HepG2 (cell line): ENCODE results near the gene ZNF345. TPM values are rescaled to one million over a fixed set of nuclear protein-coding genes. Genes with fewer than 3 reads are reported as not detected.
A peak's percentile ranks its signal among the peaks of the same experiment; 100 is the strongest.

Source experiments
- ADNP ChIP-seq: sonication (generic); formaldehyde crosslinking; IDR thresholded peaks from 2 replicates; pipeline ENCODE4 v1.4.0; 2020; ENCODE audit warnings: missing genetic modification reagents
- ATF7 ChIP-seq, 2 experiments: fragments of 450-650 bp in 1 of 2; sonication (generic) in 1 of 2; formaldehyde crosslinking in 1 of 2; IDR thresholded peaks; 2 replicates each; pipeline versions ENCODE4 v1.4.0 to v1.6.1; 2016 to 2020; ENCODE audit warnings: antibody characterized with exemption in 1 of 2, mild to moderate bottlenecking in 1 of 2, missing genetic modification reagents in 1 of 2
- CCDC6 ChIP-seq: sonication (generic); formaldehyde crosslinking; IDR thresholded peaks from 2 replicates; pipeline ENCODE4 v1.8.1; 2022; ENCODE audit warnings: mild to moderate bottlenecking, missing genetic modification reagents, moderate library complexity
- MAFF ChIP-seq: IDR thresholded peaks from 2 replicates; pipeline ENCODE4 v1.6.1; 2011; ENCODE audit warnings: low read depth, low read length, improper control_type of control experiment
- PHF8 ChIP-seq: sonication (generic); formaldehyde crosslinking; IDR thresholded peaks from 2 replicates; pipeline ENCODE4 v1.5.0; 2020; ENCODE audit warnings: missing genetic modification reagents
- PTBP1 ChIP-seq: fragments of 200-400 bp; formaldehyde crosslinking; IDR thresholded peaks from 2 replicates; pipeline ENCODE4 v1.6.1; 2018; ENCODE audit warnings: low read length, low read depth; ENCODE audit not compliant: poor library complexity, severe bottlenecking
- RNF219 ChIP-seq: sonication (generic); formaldehyde crosslinking; IDR thresholded peaks from 2 replicates; pipeline ENCODE4 v1.5.0; 2020; ENCODE audit warnings: mild to moderate bottlenecking, missing genetic modification reagents
- THAP8 ChIP-seq: sonication (generic); formaldehyde crosslinking; IDR thresholded peaks from 2 replicates; pipeline ENCODE4 v1.5.1; 2020; ENCODE audit warnings: missing genetic modification reagents, mild to moderate bottlenecking, borderline replicate concordance
- ZHX1 ChIP-seq: sonication (generic); formaldehyde crosslinking; IDR thresholded peaks from 2 replicates; pipeline ENCODE4 v1.8.1; 2022; ENCODE audit warnings: low read depth, mild to moderate bottlenecking, missing genetic modification reagents
- ZNF138 ChIP-seq: sonication (generic); formaldehyde crosslinking; IDR thresholded peaks from 2 replicates; pipeline ENCODE4 v1.5.0; 2020; ENCODE audit warnings: mild to moderate bottlenecking, low read depth, missing genetic modification reagents
- ZNF777 ChIP-seq: sonication (generic); formaldehyde crosslinking; IDR thresholded peaks from 2 replicates; pipeline ENCODE4 v1.4.0; 2020; ENCODE audit warnings: missing genetic modification reagents
- polyA plus RNA-seq, 8 experiments: library from polyadenylated mRNA; depleted of rRNA in 3 of 8; stranded (reverse) in 7 of 8; unstranded in 1 of 8; fragments of >200 nt; fragmentation: Illumina TruSeq in 4 of 8; extraction: Trizol in 4 of 8; gene quantifications; 2 replicates each; pipeline versions ENCODE4 v1.2.1 to v1.2.3, GENCODE V29; 2011 to 2016; ENCODE audit warnings: low read depth in 4 of 8, missing spikeins in 1 of 8, mixed read lengths in 1 of 8; ENCODE audit not compliant: insufficient read depth in 1 of 8
- total RNA-seq, 5 experiments: library from RNA; depleted of rRNA; stranded (reverse); fragments of >200 nt; fragmentation: Illumina TruSeq; extraction: Trizol; gene quantifications; 2 replicates each; pipeline ENCODE4 v1.2.3, GENCODE V29; 2016; ENCODE audit warnings: low read depth in 1 of 5
- TF ChIP-seq, protein P1 (sequence below): sonication (generic); formaldehyde crosslinking; IDR thresholded peaks from 2 replicates; pipeline ENCODE4 v1.5.0; 2020; ENCODE audit warnings: missing genetic modification reagents
- TF ChIP-seq, protein P2 (sequence below): sonication (generic); formaldehyde crosslinking; IDR thresholded peaks from 2 replicates; pipeline ENCODE4 v1.4.0; 2020; ENCODE audit warnings: low read depth, mild to moderate bottlenecking, missing genetic modification reagents
- TF ChIP-seq, protein P3 (sequence below): IDR thresholded peaks from 2 replicates; pipeline ENCODE4 v1.6.1; 2016; ENCODE audit warnings: low read depth, missing genetic modification reagents, missing compliant biosample characterization

The ZNF345 gene
- total and polyA plus RNA-seq, 2 of the 13 experiments (the other 11 are each of a cell fraction or from before 2014, with no cell fraction given) = 2.6 to 2.9 TPM

- no peak for TF ChIP-seq RNF219 (CRISPR knock-in tag)
- TF ChIP-seq ADNP (CRISPR knock-in tag) = no peak
- no peak for TF ChIP-seq THAP8
- TF ChIP-seq PHF8 (CRISPR knock-in tag) = peak; percentile 90
- TF ChIP-seq CCDC6 (CRISPR knock-in tag) = no peak
- TF ChIP-seq PTBP1 = no peak
- no peak for TF ChIP-seq ATF7 (IDR thresholded peaks at IDR 0.05)
- TF ChIP-seq ATF7 (CRISPR knock-in tag; IDR thresholded peaks at IDR 0.05) = no peak
- TF ChIP-seq ZHX1 = no peak
- no peak for TF ChIP-seq ZNF777 (CRISPR knock-in tag)
- TF ChIP-seq, protein P1, sequence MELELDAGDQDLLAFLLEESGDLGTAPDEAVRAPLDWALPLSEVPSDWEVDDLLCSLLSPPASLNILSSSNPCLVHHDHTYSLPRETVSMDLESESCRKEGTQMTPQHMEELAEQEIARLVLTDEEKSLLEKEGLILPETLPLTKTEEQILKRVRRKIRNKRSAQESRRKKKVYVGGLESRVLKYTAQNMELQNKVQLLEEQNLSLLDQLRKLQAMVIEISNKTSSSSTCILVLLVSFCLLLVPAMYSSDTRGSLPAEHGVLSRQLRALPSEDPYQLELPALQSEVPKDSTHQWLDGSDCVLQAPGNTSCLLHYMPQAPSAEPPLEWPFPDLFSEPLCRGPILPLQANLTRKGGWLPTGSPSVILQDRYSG (CRISPR knock-in tag) = no peak
- TF ChIP-seq, protein P2, sequence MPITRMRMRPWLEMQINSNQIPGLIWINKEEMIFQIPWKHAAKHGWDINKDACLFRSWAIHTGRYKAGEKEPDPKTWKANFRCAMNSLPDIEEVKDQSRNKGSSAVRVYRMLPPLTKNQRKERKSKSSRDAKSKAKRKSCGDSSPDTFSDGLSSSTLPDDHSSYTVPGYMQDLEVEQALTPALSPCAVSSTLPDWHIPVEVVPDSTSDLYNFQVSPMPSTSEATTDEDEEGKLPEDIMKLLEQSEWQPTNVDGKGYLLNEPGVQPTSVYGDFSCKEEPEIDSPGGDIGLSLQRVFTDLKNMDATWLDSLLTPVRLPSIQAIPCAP (CRISPR knock-in tag) = no peak
- 0 out of 2 replicates have a peak, but pooled peaks have one; percentile 37 for TF ChIP-seq ZNF138 (CRISPR knock-in tag)
- no peak for TF ChIP-seq MAFF
- TF ChIP-seq, protein P3, sequence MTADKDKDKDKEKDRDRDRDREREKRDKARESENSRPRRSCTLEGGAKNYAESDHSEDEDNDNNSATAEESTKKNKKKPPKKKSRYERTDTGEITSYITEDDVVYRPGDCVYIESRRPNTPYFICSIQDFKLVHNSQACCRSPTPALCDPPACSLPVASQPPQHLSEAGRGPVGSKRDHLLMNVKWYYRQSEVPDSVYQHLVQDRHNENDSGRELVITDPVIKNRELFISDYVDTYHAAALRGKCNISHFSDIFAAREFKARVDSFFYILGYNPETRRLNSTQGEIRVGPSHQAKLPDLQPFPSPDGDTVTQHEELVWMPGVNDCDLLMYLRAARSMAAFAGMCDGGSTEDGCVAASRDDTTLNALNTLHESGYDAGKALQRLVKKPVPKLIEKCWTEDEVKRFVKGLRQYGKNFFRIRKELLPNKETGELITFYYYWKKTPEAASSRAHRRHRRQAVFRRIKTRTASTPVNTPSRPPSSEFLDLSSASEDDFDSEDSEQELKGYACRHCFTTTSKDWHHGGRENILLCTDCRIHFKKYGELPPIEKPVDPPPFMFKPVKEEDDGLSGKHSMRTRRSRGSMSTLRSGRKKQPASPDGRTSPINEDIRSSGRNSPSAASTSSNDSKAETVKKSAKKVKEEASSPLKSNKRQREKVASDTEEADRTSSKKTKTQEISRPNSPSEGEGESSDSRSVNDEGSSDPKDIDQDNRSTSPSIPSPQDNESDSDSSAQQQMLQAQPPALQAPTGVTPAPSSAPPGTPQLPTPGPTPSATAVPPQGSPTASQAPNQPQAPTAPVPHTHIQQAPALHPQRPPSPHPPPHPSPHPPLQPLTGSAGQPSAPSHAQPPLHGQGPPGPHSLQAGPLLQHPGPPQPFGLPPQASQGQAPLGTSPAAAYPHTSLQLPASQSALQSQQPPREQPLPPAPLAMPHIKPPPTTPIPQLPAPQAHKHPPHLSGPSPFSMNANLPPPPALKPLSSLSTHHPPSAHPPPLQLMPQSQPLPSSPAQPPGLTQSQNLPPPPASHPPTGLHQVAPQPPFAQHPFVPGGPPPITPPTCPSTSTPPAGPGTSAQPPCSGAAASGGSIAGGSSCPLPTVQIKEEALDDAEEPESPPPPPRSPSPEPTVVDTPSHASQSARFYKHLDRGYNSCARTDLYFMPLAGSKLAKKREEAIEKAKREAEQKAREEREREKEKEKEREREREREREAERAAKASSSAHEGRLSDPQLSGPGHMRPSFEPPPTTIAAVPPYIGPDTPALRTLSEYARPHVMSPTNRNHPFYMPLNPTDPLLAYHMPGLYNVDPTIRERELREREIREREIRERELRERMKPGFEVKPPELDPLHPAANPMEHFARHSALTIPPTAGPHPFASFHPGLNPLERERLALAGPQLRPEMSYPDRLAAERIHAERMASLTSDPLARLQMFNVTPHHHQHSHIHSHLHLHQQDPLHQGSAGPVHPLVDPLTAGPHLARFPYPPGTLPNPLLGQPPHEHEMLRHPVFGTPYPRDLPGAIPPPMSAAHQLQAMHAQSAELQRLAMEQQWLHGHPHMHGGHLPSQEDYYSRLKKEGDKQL = no peak
Measured at GRCh38 chr19:36849701-36850558, 746 bp upstream of the ZNF345 start (continued).
